ENCODE results near the gene ITGB3. TPM values are rescaled to one million over a fixed set of nuclear protein-coding genes. Genes with fewer than 3 reads are reported as not detected.

ITGB3 gene
- total and polyA plus RNA-seq, 2 experiments from 2014 or later, result 3.5 to 7.2 TPM

DNA sequence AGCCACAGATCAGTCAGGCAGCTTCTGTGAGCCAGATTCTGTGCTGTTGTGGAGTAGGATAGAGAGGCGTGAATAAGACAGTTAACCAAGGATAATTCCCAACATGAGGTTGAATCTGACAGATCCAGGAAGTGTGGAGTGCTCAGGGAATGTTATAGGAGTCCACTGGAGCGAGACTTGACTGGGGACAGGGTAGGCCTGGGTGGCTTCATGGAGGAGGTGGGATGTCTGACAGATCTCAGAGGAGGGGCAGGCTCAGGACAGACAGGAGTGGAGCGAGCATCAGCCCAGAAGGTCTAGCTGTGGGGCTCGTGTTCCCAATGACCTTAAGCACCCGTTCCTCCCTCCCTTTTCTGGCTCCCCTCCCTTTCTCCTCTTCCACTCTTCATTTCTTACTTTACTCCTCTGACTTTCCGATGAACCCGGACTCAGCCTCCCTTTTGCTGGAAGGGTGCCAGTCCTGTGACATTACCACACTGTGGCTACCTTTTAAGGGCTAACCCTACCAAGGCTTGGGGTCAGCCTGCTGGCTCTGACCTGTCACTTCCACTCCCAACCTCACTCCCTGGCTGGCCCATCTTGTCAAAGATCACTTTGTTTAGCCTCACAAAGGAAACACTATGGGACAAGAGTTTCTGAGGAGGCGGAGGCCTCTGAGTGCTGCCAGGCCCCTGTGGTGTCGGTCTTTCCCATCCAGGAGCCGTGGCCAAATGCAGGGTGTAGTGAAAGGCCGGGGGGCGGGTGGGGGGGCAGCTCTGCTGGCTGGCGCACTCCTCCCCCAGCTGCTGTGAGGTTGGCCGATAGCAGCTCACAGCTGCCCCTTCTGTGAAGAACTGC, 41.6 kb downstream of the ITGB3 start:
- Histone ChIP-seq H4K20me1 (ENCODE audit: insufficient read depth) (no peaks in the 10 kb centered on the region), H3F3A (ENCODE audit: insufficient read depth) (no peaks in the 10 kb centered on the region), H3K4me2 (ENCODE audit: unreplicated experiment) (no peak overlapping the region), H3K9me3 (ENCODE audit: low read depth) (no peaks in the 10 kb centered on the region), H3K79me2 (ENCODE audit: insufficient read depth) (no peaks in the 10 kb centered on the region), H3K4me3 (no peak overlapping the region), H3K4me1 (ENCODE audit: insufficient read depth) (peaks cover 10% of the 10 kb centered on the region; the same call in 1 of the 2 replicates), H2AFZ (no peak overlapping the region), H3K9me2 (ENCODE audit: insufficient read depth) (no peaks in the 10 kb centered on the region), H3K36me3 (ENCODE audit: low read depth) (no peaks in the 10 kb centered on the region), H3K27me3 (replicated peaks; ENCODE audit: insufficient read depth) (no peaks in the 10 kb centered on the region), H3K27ac (no peak overlapping the region), H3K9ac (no peak overlapping the region)
- 65 to 70% methylated on average over 14 of the region's 14 CpGs for WGBS, 2 experiments (ENCODE audit: low coverage in 1 of 2, low lambda C conversion rate in 2 of 2, missing lambda C conversion rate in 2 of 2)
- TF ChIP-seq EZH2phosphoT487 (IDR thresholded peaks at IDR 0.05; ENCODE audit: insufficient read depth, low read depth) (no peak), EZH2 (IDR thresholded peaks at IDR 0.05; ENCODE audit: insufficient read depth, poor library complexity, severe bottlenecking) (no peak)
- in situ Hi-C loops (cut with MboI), result no loop called here
- DNase-seq, result no peak

DNA sequence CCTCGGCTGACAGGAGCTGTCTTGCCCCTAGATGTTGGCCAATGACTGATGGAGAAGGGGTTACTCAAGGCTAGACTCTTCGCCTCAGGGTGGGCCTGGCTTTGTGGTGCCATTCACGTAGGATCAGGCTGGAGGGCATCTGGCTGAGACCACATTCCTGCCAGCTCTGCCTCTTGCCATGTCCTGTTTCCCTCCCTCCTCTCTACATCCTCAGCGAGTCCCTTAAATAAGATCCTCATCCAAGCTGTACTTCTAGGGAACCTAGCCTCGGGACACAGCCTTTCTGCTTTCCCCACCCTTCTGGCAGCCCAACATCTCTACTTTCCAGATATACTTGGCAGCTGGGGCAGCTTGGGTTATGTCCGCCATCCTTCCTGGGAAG, 42.2 kb downstream of the ITGB3 start:
- Histone ChIP-seq H3K4me1 (ENCODE audit: insufficient read depth) (peaks cover 10% of the 10 kb centered on the region; the same call in 1 of the 2 replicates), H3K79me2 (ENCODE audit: insufficient read depth) (no peaks in the 10 kb centered on the region), H3K27me3 (replicated peaks; ENCODE audit: insufficient read depth) (no peaks in the 10 kb centered on the region), H3K4me2 (ENCODE audit: unreplicated experiment) (no peak overlapping the region), H3K9ac (no peak overlapping the region), H3K36me3 (ENCODE audit: low read depth) (no peaks in the 10 kb centered on the region), H3K27ac (no peak overlapping the region), H3F3A (ENCODE audit: insufficient read depth) (no peaks in the 10 kb centered on the region), H3K4me3 (no peak overlapping the region), H3K9me2 (ENCODE audit: insufficient read depth) (no peaks in the 10 kb centered on the region), H3K9me3 (ENCODE audit: low read depth) (no peaks in the 10 kb centered on the region), H4K20me1 (ENCODE audit: insufficient read depth) (no peaks in the 10 kb centered on the region), H2AFZ (no peak overlapping the region)
- TF ChIP-seq EZH2phosphoT487 (IDR thresholded peaks at IDR 0.05; ENCODE audit: insufficient read depth, low read depth), result no peak
- TF ChIP-seq EZH2 (IDR thresholded peaks at IDR 0.05; ENCODE audit: insufficient read depth, poor library complexity, severe bottlenecking), result no peak
- WGBS, 2 experiments (ENCODE audit: low coverage in 1 of 2, low lambda C conversion rate in 2 of 2, missing lambda C conversion rate in 2 of 2), result 54 to 55% methylated on average over 6 of the region's 6 CpGs
- in situ Hi-C loops (cut with MboI), result no loop called here
- no peak for DNase-seq

DNA sequence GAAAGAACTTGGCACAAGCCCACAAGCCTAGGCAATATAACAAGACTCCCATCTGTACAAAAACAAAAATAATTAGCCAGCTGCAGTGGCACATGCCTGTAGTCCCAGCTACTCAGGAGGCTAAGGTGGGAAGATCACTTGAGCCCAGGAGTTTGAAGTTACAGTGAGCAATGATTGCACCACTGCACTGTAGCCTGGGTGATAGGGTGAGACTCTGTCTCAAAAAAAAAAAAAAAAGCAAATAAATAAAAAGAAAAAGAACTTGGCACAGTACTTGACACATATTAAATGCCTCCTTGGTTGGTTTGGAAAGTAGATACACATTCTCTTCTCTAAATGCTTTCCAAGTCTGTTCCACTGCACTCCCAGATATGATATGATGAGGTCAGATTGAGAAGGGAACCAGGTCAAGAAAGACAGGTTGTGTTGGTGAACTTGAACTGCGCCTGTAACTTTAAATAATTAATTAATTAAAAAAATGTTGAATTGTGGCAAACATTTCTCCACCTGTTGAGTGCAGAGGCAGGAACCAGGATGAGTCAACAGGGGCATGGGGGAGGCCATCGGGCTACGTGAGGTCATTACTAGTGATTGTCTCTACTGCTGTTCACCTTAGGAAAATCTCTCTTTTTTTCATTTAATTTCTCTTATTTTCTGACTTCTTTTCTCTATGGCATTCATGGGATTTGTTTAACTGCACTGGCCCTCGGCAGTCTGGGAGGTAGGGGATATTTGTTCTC, 44.2 kb downstream of the ITGB3 start:
- Histone ChIP-seq H3K27me3 (replicated peaks; ENCODE audit: insufficient read depth) (no peaks in the 10 kb centered on the region), H3K9me2 (ENCODE audit: insufficient read depth) (no peaks in the 10 kb centered on the region), H3K27ac (no peak overlapping the region), H3K79me2 (ENCODE audit: insufficient read depth) (no peaks in the 10 kb centered on the region), H3K36me3 (ENCODE audit: low read depth) (no peaks in the 10 kb centered on the region), H4K20me1 (ENCODE audit: insufficient read depth) (no peaks in the 10 kb centered on the region), H3K9ac (no peak overlapping the region), H3K9me3 (ENCODE audit: low read depth) (peaks cover 3% of the 10 kb centered on the region), H3F3A (ENCODE audit: insufficient read depth) (no peaks in the 10 kb centered on the region), H3K4me2 (ENCODE audit: unreplicated experiment) (no peak overlapping the region), H2AFZ (no peak overlapping the region), H3K4me1 (ENCODE audit: insufficient read depth) (peaks cover 10% of the 10 kb centered on the region; the same call in 1 of the 2 replicates), H3K4me3 (no peak overlapping the region)
- 97 to 98% methylated on average over 4 of the region's 4 CpGs for WGBS, 2 experiments (ENCODE audit: low coverage in 1 of 2, low lambda C conversion rate in 2 of 2, missing lambda C conversion rate in 2 of 2)
- no peak for TF ChIP-seq EZH2 (IDR thresholded peaks at IDR 0.05; ENCODE audit: insufficient read depth, poor library complexity, severe bottlenecking)
- TF ChIP-seq EZH2phosphoT487 (IDR thresholded peaks at IDR 0.05; ENCODE audit: insufficient read depth, low read depth), result no peak
- in situ Hi-C loops (cut with MboI), result no loop called here
- no peak for DNase-seq

DNA sequence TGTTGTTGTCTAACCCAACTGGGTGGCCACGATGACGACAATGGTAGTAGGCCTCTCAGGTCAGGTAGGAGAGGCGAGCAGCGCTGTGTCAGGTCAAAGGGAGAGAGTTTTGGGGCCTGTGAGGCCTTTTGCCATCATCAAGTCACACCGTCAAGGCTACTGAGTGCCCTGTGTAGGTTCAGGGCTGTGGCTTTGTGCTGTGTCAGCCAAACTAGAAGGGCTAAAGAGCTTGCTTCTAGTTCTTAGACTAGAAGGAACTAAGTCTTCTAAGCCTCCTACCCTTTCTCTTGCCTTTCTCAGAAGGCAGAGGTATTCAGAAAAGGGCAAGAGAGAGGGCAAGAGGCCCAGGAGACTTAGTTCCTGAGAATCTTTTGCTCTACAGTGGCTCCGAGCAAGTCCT, 45.1 kb downstream of the ITGB3 start:
- H3K9me3 ChIP-seq (ENCODE audit: low read depth), result peaks cover 3% of the 10 kb centered on the region
- in situ Hi-C loops (cut with MboI), result no loop called here

More for the DNA sequence above, 45.1 kb downstream of the ITGB3 start:
- Histone ChIP-seq H4K20me1 (ENCODE audit: insufficient read depth) (no peaks in the 10 kb centered on the region), H3K27me3 (replicated peaks; ENCODE audit: insufficient read depth) (no peaks in the 10 kb centered on the region), H3K9ac (no peak overlapping the region), H3K4me2 (ENCODE audit: unreplicated experiment) (no peak overlapping the region), H3K9me2 (ENCODE audit: insufficient read depth) (no peaks in the 10 kb centered on the region), H2AFZ (no peak overlapping the region), H3K27ac (no peak overlapping the region), H3K4me3 (no peak overlapping the region), H3F3A (ENCODE audit: insufficient read depth) (no peaks in the 10 kb centered on the region), H3K36me3 (ENCODE audit: low read depth) (no peaks in the 10 kb centered on the region), H3K4me1 (ENCODE audit: insufficient read depth) (peaks cover 10% of the 10 kb centered on the region; the same call in 1 of the 2 replicates), H3K79me2 (ENCODE audit: insufficient read depth) (no peaks in the 10 kb centered on the region)
- WGBS, 2 experiments (ENCODE audit: low coverage in 1 of 2, low lambda C conversion rate in 2 of 2, missing lambda C conversion rate in 2 of 2), result 97 to 99% methylated on average over 6 of the region's 6 CpGs
- TF ChIP-seq EZH2 (IDR thresholded peaks at IDR 0.05; ENCODE audit: insufficient read depth, poor library complexity, severe bottlenecking) (no peak), EZH2phosphoT487 (IDR thresholded peaks at IDR 0.05; ENCODE audit: insufficient read depth, low read depth) (no peak)
- no peak for DNase-seq

Measured in GM23248 (cell line).